ENCODE results near the gene NUP210L.
A peak's percentile ranks its signal among the peaks of the same experiment; 100 is the strongest.

Gene NUP210L

DNA sequence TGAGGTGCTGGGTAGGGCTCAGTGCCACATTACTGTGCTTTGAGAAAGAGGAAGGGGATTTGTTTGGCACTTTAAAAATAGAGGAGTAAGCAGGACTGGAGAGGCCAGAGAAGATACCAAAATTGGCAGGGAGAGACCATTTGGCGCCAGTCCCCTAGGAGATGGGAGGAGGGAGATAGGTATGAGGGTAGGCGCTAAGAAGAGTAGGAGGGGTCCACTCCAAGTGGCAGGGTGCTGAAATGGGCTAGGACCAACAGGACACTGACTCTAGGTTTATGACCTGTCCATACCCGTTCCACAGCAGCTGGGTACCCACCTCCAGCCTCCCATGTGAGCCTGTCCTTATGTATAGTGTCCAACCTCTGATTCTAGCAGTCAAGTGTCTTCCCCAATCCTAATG lies 195.4 kb downstream of the NUP210L start:
- no peak overlapping the region for H3K27ac ChIP-seq
- TF ChIP-seq ZFX (IDR thresholded peaks at IDR 0.05): no peak
- TF ChIP-seq, protein P1, sequence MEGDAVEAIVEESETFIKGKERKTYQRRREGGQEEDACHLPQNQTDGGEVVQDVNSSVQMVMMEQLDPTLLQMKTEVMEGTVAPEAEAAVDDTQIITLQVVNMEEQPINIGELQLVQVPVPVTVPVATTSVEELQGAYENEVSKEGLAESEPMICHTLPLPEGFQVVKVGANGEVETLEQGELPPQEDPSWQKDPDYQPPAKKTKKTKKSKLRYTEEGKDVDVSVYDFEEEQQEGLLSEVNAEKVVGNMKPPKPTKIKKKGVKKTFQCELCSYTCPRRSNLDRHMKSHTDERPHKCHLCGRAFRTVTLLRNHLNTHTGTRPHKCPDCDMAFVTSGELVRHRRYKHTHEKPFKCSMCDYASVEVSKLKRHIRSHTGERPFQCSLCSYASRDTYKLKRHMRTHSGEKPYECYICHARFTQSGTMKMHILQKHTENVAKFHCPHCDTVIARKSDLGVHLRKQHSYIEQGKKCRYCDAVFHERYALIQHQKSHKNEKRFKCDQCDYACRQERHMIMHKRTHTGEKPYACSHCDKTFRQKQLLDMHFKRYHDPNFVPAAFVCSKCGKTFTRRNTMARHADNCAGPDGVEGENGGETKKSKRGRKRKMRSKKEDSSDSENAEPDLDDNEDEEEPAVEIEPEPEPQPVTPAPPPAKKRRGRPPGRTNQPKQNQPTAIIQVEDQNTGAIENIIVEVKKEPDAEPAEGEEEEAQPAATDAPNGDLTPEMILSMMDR (conservative IDR thresholded peaks at IDR 0.05): no peak

DNA sequence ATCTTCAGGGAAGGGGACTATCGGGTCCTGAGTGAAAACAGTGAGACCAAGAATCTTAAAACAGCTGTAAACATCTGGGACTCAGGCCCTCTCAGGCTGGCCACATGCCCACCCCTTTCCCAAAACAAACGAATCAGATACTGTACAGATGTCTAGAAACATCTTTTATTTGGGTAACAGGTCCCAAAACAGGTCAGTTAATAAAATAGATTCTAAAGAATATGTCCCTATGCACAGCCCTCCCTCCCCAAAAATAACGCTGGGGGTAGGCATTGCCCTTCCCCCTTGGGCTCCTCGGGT lies 196.0 kb downstream of the NUP210L start:
- no peak overlapping the region for H3K27ac ChIP-seq
- TF ChIP-seq ZFX (IDR thresholded peaks at IDR 0.05): no peak
- TF ChIP-seq, protein P1 (conservative IDR thresholded peaks at IDR 0.05): no peak

DNA sequence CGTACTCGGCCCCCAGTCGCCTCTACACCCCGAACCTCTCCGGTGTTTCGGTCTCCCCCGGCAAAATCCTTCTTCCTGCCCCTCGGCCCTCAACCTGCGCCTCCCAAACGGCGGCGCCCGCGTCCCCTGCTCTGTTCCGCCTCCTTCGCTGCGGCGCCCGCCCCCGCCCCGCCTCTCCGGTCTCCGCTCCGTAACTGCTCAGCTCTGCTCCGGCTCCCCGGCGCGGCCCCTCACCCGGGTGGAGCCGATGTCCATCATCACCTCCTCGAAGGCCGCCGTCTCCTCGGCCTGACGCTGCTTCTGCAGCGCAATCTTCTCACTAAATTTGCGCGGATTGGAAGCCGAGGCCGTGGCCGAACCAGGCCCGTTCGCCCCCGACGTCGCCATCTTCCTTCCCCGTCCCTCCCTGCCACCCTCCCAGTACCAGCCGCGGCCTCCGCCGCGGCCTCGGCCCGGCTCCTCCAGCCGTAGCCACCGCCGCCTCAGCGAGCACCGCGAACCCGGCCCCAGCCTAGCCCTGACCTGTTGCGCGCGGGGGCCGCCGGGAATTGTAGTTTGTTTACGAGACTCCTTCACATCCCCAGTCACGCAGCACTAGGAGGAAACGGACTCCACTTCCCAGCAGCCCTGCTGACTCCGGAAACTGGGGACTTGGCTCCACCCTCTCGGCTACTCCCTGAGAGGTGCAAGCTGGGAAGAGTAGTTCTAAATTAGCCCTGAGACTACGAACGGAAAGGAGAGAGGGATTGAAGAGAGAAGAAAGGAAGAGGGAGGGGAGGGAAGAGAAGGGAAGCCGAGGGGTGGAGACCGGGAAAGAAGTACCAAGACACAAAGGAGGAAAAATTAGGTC lies 196.5 kb downstream of the NUP210L start, which contains the start of gene CRTC2:
Gene CRTC2 (minus strand): TSS at position 502 of the 850 bp plus-strand sequence. CDS start 115 bp downstream, at position 387.
- H3K27ac ChIP-seq: peak within 1 kb of the TSS; percentile 83
- TF ChIP-seq, protein P1 (conservative IDR thresholded peaks at IDR 0.05): no peak
- TF ChIP-seq ZFX (IDR thresholded peaks at IDR 0.05): peak; percentile 90

DNA sequence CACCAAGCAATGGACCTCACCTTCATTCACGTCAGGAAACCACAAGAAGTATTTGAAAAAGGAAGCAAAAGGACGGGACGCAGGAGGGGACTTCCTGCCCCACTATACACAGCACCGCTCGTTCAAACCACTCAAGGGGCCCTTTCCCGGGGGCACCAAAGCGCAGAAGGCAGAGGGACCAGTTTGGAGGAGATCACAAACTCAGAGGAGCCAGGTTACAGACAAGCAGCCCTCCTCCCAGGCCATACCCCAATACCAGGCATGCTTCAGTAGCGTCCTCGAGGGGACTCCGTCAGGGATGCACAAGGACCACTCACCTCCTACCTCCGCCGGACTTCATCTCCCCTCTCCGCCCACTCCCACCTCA lies 197.1 kb downstream of the NUP210L start:
- H3K27ac ChIP-seq: peak overlapping the region; percentile 83
- TF ChIP-seq ZFX (IDR thresholded peaks at IDR 0.05): no peak
- TF ChIP-seq, protein P1 (conservative IDR thresholded peaks at IDR 0.05): no peak

DNA sequence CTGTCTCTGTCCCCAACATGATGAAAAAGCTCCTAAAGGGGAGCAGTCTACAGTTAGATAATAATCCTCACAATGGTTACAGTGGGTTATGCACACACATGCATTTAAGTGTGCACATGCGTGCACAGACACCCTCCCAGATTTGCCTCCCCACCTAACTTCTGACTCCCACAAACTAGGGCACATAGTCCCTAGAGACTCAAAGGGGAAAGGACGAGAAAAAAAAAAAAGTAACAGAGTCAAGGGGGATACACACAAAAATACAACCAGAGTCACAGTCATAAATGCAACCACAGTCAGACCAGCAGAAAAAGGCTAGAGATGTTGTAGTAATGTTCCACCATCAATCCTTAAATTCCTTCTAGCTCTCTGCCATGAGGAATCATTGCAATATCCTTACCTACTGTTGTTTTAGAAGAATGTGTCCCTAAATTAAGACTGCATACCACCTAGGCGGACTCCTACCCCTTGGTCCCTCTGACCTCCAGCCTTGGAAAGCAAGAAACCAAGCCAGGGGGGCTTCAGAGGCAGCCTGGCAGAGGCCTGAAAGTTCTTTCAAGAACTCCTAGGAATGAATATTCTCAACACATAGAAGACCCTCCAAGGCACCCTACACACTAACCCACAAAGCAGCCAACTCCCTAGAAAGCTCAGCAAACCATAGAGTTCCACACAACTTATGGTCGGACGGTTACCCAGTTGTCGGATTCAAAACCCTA lies 197.7 kb downstream of the NUP210L start:
- TF ChIP-seq, protein P1 (conservative IDR thresholded peaks at IDR 0.05): no peak
- no peak for TF ChIP-seq ZFX (IDR thresholded peaks at IDR 0.05)
- peak overlapping the region; percentile 83 for H3K27ac ChIP-seq

DNA sequence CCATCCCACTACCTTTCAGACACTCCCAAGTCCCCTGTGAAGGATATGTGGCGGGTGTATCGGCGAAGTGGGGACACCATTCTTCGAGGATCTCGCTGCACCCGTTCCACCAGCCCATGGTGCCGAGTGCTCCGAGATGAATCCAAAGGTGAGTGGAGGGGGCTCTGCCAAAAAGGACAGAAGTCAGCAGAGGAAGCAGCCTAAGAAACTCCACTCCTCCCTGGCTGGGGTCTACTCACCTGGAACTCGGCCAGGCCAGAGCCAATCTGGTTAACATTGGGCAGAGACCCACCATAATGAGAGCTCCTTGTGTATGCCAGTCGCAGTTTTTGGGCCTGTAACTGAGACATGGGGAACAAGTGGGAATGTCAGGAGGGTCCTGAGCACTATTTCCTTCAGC lies 200.0 kb downstream of the NUP210L start:
- no peak overlapping the region for H3K27ac ChIP-seq
- TF ChIP-seq ZFX (IDR thresholded peaks at IDR 0.05): no peak
- TF ChIP-seq, protein P1 (conservative IDR thresholded peaks at IDR 0.05): no peak

DNA sequence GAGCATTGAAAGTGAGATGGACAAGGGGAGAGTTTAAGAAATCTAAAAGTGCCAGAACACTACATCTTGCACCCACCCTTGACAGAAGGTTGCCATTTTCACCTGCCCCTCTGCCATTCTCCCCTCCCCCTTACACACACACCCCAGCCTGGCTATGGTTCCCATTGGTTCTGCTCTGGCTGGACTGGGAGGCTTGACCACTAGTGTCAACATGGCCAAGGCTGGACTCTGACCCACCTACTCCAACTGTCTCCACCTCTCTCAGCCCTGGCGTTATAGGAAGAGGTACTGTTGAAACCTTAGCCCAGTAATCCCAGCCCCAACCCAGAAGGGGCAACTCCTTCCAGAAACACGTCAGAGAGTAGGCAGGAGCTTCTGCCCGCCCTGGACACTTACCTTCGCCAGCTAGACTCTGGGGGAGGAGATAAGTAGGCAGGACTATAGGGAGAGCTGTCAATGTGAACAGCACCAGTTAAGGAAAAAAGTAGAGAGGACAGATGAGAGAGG lies 201.0 kb downstream of the NUP210L start:
- TF ChIP-seq, protein P1 (conservative IDR thresholded peaks at IDR 0.05): no peak
- TF ChIP-seq ZFX (IDR thresholded peaks at IDR 0.05): no peak
- no peak overlapping the region for H3K27ac ChIP-seq

Data from C4-2B (cell line).